ENCODE results near the gene MYBPH. TPM values are rescaled to one million over a fixed set of nuclear protein-coding genes. Genes with fewer than 3 reads are reported as not detected.

The MYBPH gene
- not detected for total RNA-seq

DNA sequence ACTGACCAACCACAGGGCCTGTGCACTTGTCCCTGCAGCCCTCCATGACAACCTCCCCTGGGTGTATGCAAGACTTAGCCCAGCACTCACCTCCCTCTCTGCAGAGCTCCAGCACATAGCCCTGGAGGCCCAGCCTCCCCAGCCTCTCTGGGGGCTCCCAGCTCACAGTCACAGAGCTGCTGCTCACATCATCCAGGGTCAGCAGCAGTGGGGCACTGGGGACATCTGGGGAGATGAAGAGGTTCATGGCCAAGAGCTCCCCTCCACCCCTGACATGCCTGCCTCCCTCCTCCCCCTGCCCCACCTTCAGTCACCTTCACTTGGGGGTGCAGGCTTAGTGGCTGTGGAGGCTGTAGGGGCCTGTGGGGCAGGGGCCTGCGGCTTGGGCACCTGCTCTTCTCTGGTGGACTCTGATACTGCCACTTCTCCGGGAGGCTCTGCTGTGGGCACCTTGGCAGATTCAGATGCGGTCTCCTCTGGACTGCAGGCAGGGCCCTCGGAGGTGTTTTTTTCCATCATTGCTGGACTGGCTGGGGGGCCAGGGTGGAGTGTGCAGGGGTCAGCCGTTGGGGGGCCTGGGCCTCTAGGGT lies at the start of gene MYBPH:
Gene MYBPH, minus strand, starts transcription at position 590 of the 590 bp plus-strand sequence. Its CDS starts 71 bp downstream, at position 519.
- no peak for TF ChIP-seq CTCF (IDR thresholded peaks at IDR 0.05; ENCODE audit: low read depth)

DNA sequence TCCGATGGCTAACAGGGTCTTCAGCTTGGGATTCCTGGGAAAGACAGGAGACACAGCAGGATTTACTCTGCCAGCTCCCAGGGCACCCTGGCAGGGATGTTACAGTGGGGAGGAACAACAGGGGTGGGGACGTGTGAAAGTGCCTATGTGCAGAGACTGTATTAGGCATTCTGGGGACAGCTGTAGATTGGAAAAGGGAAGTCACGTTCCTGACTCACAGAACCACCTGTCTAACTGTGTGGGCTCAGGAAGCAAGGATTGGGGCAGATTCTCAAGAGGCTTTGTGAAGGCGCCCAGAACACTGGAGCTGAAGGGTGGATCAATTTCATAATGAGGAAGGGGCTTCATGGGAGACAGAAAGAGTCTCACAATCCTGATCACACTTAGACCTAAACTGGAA lies 49.4 kb upstream of the MYBPH start:
- no peak for TF ChIP-seq CTCF (IDR thresholded peaks at IDR 0.05; ENCODE audit: low read depth)

DNA sequence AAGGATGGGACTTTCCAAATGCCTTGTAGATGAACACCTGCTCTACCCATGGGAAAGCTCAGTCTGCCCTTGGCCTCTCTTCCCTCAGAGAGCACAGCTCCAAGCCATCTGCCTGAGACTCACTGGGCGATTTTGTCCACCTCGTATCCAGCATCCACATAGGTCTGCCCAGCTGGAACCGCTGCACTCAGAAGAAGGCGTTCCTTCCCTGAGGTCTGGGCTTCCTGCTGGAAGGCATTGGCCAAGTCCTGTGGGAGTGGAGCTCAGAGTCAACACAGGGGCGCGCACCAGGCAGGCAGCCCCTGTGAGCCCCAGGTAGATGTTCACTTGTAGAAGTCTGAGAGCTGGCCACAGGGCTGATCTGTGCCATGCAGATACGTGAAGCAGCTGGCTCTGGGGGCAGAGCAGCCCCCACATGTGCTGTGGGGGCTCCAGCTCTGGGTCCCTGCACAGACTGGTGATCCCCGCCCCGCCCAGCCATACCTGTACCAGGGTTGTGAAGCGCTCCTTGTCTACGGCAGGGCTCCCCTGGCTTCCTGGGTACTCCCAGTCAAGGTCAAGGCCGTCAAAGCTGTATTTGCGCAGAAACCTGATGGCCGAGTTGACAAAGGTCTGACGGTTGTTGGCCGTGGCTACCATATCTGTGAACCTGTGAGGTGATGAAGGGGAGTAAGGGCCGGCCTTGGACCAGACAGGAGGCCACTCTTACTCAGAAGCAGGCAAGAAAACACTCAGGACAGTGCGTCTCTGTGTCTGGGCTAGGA lies 47.6 kb upstream of the MYBPH start:
- no peak for TF ChIP-seq CTCF (IDR thresholded peaks at IDR 0.05; ENCODE audit: low read depth)

- no peak for TF ChIP-seq CTCF (IDR thresholded peaks at IDR 0.05; ENCODE audit: low read depth)
Measured at GRCh38 chr1:203219934-203220333, 44.3 kb upstream of the MYBPH start.

DNA sequence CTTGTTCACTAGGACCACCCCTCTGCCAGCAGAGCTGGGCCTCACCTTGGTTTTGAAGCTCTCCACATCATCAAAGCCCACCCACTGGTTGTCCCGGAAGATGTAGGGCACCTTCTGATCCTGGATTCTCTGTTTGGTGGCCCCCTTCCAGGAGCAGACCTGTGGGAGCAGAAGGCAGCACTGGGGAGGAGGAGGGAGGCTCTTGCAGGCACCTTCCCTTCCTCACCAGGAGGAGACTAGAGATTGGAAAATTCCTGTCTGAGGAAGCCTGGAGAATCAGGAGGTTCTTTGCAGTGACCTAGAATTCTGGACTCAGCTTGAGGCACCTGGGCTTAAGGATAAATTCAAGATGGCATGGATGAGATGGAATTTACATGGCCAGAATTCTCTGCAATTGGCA lies 43.5 kb upstream of the MYBPH start:
- no peak for TF ChIP-seq CTCF (IDR thresholded peaks at IDR 0.05; ENCODE audit: low read depth)

GRCh38 chr1:203217668-203218067 lies 42.0 kb upstream of the MYBPH start:
- no peak for TF ChIP-seq CTCF (IDR thresholded peaks at IDR 0.05; ENCODE audit: low read depth)

- no peak for TF ChIP-seq CTCF (IDR thresholded peaks at IDR 0.05; ENCODE audit: low read depth)
Measured at GRCh38 chr1:203217139-203217655, 41.6 kb upstream of the MYBPH start.

All from subcutaneous adipose tissue (tissue), 4 donors.